Smooth muscle cell (in vitro differentiated cells): ENCODE data around the gene DLL3. TPM values are rescaled to one million over a fixed set of nuclear protein-coding genes. Genes with fewer than 3 reads are reported as not detected.

Experiments used
- DNase-seq: peaks from one replicate; lab custom pipeline; 2025; ENCODE audit not compliant: unreplicated experiment; lab: John Stamatoyannopoulos, UW
- H2AFZ ChIP-seq: fragments of 200-600 bp; sonication (generic); 2 replicates; pipeline ENCODE4 v1.6.0; 2016; ENCODE audit warnings: antibody characterized with exemption, low read depth, mild to moderate bottlenecking
- H3F3A ChIP-seq: fragments of 200-600 bp; sonication (generic); 2 replicates; pipeline ENCODE4 v1.6.0; 2017; ENCODE audit warnings: antibody characterized with exemption, low read depth
- H3K27ac ChIP-seq: fragments of 200-600 bp; sonication (generic); 2 replicates; pipeline ENCODE4 v1.5.1; 2016; ENCODE audit warnings: low read depth, mild to moderate bottlenecking
- H3K27me3 ChIP-seq: fragments of 200-600 bp; sonication (generic); 2 replicates; pipeline ENCODE4 v1.6.1; 2016; ENCODE audit warnings: low read depth, mild to moderate bottlenecking
- H3K36me3 ChIP-seq: fragments of 200-600 bp; sonication (generic); 2 replicates; pipeline ENCODE4 v1.5.1; 2016; ENCODE audit warnings: low read depth
- H3K4me1 ChIP-seq: fragments of 200-600 bp; sonication (generic); 2 replicates; pipeline ENCODE4 v1.5.1; 2016; ENCODE audit warnings: low read depth
- H3K4me2 ChIP-seq: fragments of 200-600 bp; sonication (generic); 2 replicates; pipeline ENCODE4 v1.6.0; 2016; ENCODE audit warnings: mild to moderate bottlenecking
- H3K4me3 ChIP-seq: fragments of 200-600 bp; sonication (generic); 2 replicates; pipeline ENCODE4 v1.5.1; 2016; ENCODE audit warnings: mild to moderate bottlenecking
- H3K79me2 ChIP-seq: fragments of 200-600 bp; sonication (generic); 2 replicates; pipeline ENCODE4 v1.6.0; 2016; ENCODE audit warnings: low read depth, mild to moderate bottlenecking
- H3K9ac ChIP-seq: fragments of 200-600 bp; sonication (generic); 2 replicates; pipeline ENCODE4 v1.6.0; 2016; ENCODE audit warnings: low read depth
- H3K9me3 ChIP-seq: fragments of 200-600 bp; sonication (generic); replicated peaks from 2 replicates; pipeline ENCODE4 v1.5.1; 2016; ENCODE audit warnings: low read depth
- H4K20me1 ChIP-seq: fragments of 200-600 bp; sonication (generic); 2 replicates; pipeline ENCODE4 v1.6.0; 2016; ENCODE audit warnings: low read depth
- CTCF ChIP-seq: fragments of 200-600 bp; sonication (generic); IDR thresholded peaks from 2 replicates; pipeline ENCODE4 v1.5.1; 2017; ENCODE audit warnings: borderline replicate concordance, mild to moderate bottlenecking, antibody characterized with exemption; ENCODE audit not compliant: insufficient read depth, poor library complexity, severe bottlenecking
- WGBS: methylation state at CpG from one replicate; pipeline ENCODE4 v1.1.7; 2016; ENCODE audit warnings: low lambda C conversion rate; 5-methylcytosine and 5-hydroxymethylcytosine counted together
- polyA plus RNA-seq: library from polyadenylated mRNA; unstranded; fragments of >200 nt; fragmentation: Nextera tagmentation; extraction: Ambion mirVana; gene quantifications from 2 replicates; pipeline ENCODE4 v1.2.1, GENCODE V29; 2016
- total RNA-seq: library from RNA; depleted of rRNA; stranded (reverse); fragments of >200 nt; gene quantifications from 2 replicates; pipeline ENCODE4 v1.2.3, GENCODE V29; 2014

DLL3 gene
- total and polyA plus RNA-seq, 2 experiments from 2014 or later = 1.6 to 9.3 TPM

- H3K9ac ChIP-seq = no peak overlapping the region
- H3K27ac ChIP-seq = no peak overlapping the region
- 77% methylated on average over 4 of the region's 4 CpGs for WGBS
Measured at GRCh38 chr19:39554701-39555311, 56.1 kb downstream of the DLL3 start.

GRCh38 chr19:39555883-39556282 lies 57.1 kb downstream of the DLL3 start:
- Histone ChIP-seq H3K9me3 (no peaks in the 10 kb centered on the region), H3K27me3 (peaks cover under 1% of the 10 kb centered on the region), H3F3A (no peaks in the 10 kb centered on the region), H3K9ac (no peak overlapping the region), H3K79me2 (no peaks in the 10 kb centered on the region), H3K36me3 (no peaks in the 10 kb centered on the region), H3K4me2 (no peak overlapping the region), H3K4me3 (no peak overlapping the region), H3K4me1 (no peaks in the 10 kb centered on the region), H3K27ac (no peak overlapping the region), H2AFZ (no peak overlapping the region), H4K20me1 (no peaks in the 10 kb centered on the region)
- DNase-seq = no peak
- 43% methylated on average over 1 of the region's 1 CpG for WGBS
- no peak for TF ChIP-seq CTCF

More at GRCh38 chr19:39554701-39555311, 56.1 kb downstream of the DLL3 start:
- no peaks in the 10 kb centered on the region for H3K79me2 ChIP-seq
- H3K9me3 ChIP-seq = no peaks in the 10 kb centered on the region
- TF ChIP-seq CTCF = no peak
- no peaks in the 10 kb centered on the region for H3K4me1 ChIP-seq
- no peak for DNase-seq
- H4K20me1 ChIP-seq = no peaks in the 10 kb centered on the region
- H3K27me3 ChIP-seq = no peaks in the 10 kb centered on the region
- H3K4me2 ChIP-seq = no peak overlapping the region
- H3K36me3 ChIP-seq = no peaks in the 10 kb centered on the region
- no peak overlapping the region for H2AFZ ChIP-seq
- H3K4me3 ChIP-seq = no peak overlapping the region
- no peaks in the 10 kb centered on the region for H3F3A ChIP-seq

Other genes starting within 250 kb of the DLL3 start
- not detected in 2 replicates for gene IFNL2, start 230.6 kb upstream of the DLL3 start, total RNA-seq
- not detected in 2 replicates for gene IFNL2, start 230.6 kb upstream of the DLL3 start, polyA plus RNA-seq
- gene IFNL1, start 202.5 kb upstream of the DLL3 start, total RNA-seq = not detected in 2 replicates
- not detected in 2 replicates for gene IFNL1, start 202.5 kb upstream of the DLL3 start, polyA plus RNA-seq
- gene LRFN1, start 178.1 kb upstream of the DLL3 start, total RNA-seq = 0.36 and 0.76 TPM in 2 replicates
- gene LRFN1, start 178.1 kb upstream of the DLL3 start, polyA plus RNA-seq = 2.1 and 3.2 TPM in 2 replicates
- gene GMFG, start 162.9 kb upstream of the DLL3 start, total RNA-seq = not detected in 2 replicates
- gene GMFG, start 162.9 kb upstream of the DLL3 start, polyA plus RNA-seq = 0.37 TPM in 1 of 2 replicates, not detected in the other
- 37.1 and 58.3 TPM in 2 replicates for gene SAMD4B, start 156.5 kb upstream of the DLL3 start, total RNA-seq
- gene SAMD4B, start 156.5 kb upstream of the DLL3 start, polyA plus RNA-seq = 61.8 and 81.9 TPM in 2 replicates
- gene PAF1, start 107.8 kb upstream of the DLL3 start, total RNA-seq = 27.8 and 29.8 TPM in 2 replicates
- 35.8 and 42.7 TPM in 2 replicates for gene PAF1, start 107.8 kb upstream of the DLL3 start, polyA plus RNA-seq
- gene MED29, start 107.6 kb upstream of the DLL3 start, total RNA-seq = 23.0 and 23.8 TPM in 2 replicates
- 36.3 and 37.7 TPM in 2 replicates for gene MED29, start 107.6 kb upstream of the DLL3 start, polyA plus RNA-seq
- gene ZFP36, start 92.1 kb upstream of the DLL3 start, total RNA-seq = 31.5 and 44.7 TPM in 2 replicates
- gene ZFP36, start 92.1 kb upstream of the DLL3 start, polyA plus RNA-seq = 281 and 303 TPM in 2 replicates
- 16.3 and 42.2 TPM in 2 replicates for gene PLEKHG2, start 86.3 kb upstream of the DLL3 start, total RNA-seq
- gene PLEKHG2, start 86.3 kb upstream of the DLL3 start, polyA plus RNA-seq = 33.0 and 51.9 TPM in 2 replicates
- gene RPS16, start 63.0 kb upstream of the DLL3 start, total RNA-seq = 82.2 and 97.1 TPM in 2 replicates
- 539 and 567 TPM in 2 replicates for gene RPS16, start 63.0 kb upstream of the DLL3 start, polyA plus RNA-seq
- 41.0 and 44.9 TPM in 2 replicates for gene SUPT5H, start 53.4 kb upstream of the DLL3 start, total RNA-seq
- 134 and 139 TPM in 2 replicates for gene SUPT5H, start 53.4 kb upstream of the DLL3 start, polyA plus RNA-seq
- 58.4 and 66.1 TPM in 2 replicates for gene TIMM50, start 18.1 kb upstream of the DLL3 start, total RNA-seq
- gene TIMM50, start 18.1 kb upstream of the DLL3 start, polyA plus RNA-seq = 107 and 108 TPM in 2 replicates
- gene SELENOV, start 16.2 kb downstream of the DLL3 start, total RNA-seq = not detected in 2 replicates
- gene SELENOV, start 16.2 kb downstream of the DLL3 start, polyA plus RNA-seq = not detected in 2 replicates
- gene EID2B, start 33.9 kb downstream of the DLL3 start, total RNA-seq = 1.9 and 2.7 TPM in 2 replicates
- gene EID2B, start 33.9 kb downstream of the DLL3 start, polyA plus RNA-seq = 1.1 and 1.9 TPM in 2 replicates
- 11.9 and 15.9 TPM in 2 replicates for gene EID2, start 41.2 kb downstream of the DLL3 start, total RNA-seq
- gene EID2, start 41.2 kb downstream of the DLL3 start, polyA plus RNA-seq = 22.5 and 24.2 TPM in 2 replicates
- not detected in 2 replicates for gene LGALS13, start 103.6 kb downstream of the DLL3 start, total RNA-seq
- not detected in 2 replicates for gene LGALS13, start 103.6 kb downstream of the DLL3 start, polyA plus RNA-seq
- gene LGALS16, start 157.0 kb downstream of the DLL3 start, total RNA-seq = not detected in 2 replicates
- not detected in 2 replicates for gene LGALS16, start 157.0 kb downstream of the DLL3 start, polyA plus RNA-seq
- not detected in 2 replicates for gene LGALS14, start 205.5 kb downstream of the DLL3 start, total RNA-seq
- gene LGALS14, start 205.5 kb downstream of the DLL3 start, polyA plus RNA-seq = not detected in 2 replicates
- gene CLC, start 239.1 kb downstream of the DLL3 start, total RNA-seq = not detected in 2 replicates
- not detected in 2 replicates for gene CLC, start 239.1 kb downstream of the DLL3 start, polyA plus RNA-seq